ENCODE results near the gene CNDP1.

CNDP1 gene

DNA sequence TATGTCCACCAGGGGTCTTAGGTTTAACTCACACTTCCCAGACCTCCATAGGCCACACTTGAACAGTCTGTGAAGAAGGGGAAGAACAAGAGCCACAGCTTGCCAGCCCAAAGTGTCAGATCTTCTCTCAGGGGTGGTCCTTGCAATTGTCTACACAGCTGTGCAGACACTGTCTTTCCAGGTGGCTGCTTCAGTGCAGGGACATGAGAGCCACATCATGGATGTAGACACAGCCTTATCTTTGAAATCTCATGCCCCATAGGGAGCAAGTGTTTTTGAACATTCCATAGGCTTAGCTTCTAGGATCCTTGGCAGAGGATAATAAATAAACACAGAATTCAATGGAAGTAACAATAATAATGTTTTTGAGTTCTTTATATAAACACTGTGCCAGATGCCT, 70.1 kb downstream of the CNDP1 start:
- Histone ChIP-seq H3K4me3 (ENCODE audit: low read depth, low read length) (no peak overlapping the region), H3K27ac (no peak overlapping the region), H3K36me3 (replicated peaks) (no peaks in the 10 kb centered on the region), H3K27me3 (replicated peaks) (no peaks in the 10 kb centered on the region)
- DNase-seq: no peak
- no peak for TF ChIP-seq CTCF (IDR thresholded peaks at IDR 0.05; ENCODE audit: low read depth, low read length, missing control alignments)
- in situ Hi-C loops (cut with HindIII; ENCODE audit: low pct_ligation_motif_present, low sequenced_read_pairs): no loop called here

- no peaks in the 10 kb centered on the region for H3K36me3 ChIP-seq (replicated peaks)
- no peaks in the 10 kb centered on the region for H3K27me3 ChIP-seq (replicated peaks)
- no peak overlapping the region for H3K4me3 ChIP-seq (ENCODE audit: low read depth, low read length)
- no peak overlapping the region for H3K27ac ChIP-seq
- no peak for TF ChIP-seq CTCF (IDR thresholded peaks at IDR 0.05; ENCODE audit: low read depth, low read length, missing control alignments)
- DNase-seq: peak; percentile 22
- in situ Hi-C loops (cut with HindIII; ENCODE audit: low pct_ligation_motif_present, low sequenced_read_pairs): no loop called here
These were observed 70.5 kb downstream of the CNDP1 start for GRCh38 chr18:74604774-74605173.

DNA sequence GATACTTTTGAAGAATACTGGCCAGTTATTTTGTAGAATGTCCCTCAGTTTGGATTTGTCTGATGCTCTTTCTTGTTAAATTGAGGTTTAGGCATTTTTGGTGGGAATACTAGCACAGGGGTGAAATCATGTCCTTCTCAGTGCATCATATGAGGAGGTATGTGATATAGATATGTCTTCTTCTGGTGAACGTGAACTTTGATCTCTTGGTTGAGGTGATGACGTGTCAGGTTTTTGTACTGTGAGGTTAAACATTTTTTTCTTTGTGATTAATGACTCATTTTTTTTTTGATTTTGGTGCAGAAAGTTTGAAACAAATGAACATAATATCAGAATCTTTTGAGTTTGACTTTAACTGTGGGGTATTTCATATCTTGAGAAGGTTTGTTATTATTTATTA, 74.4 kb downstream of the CNDP1 start:
- in situ Hi-C loops (cut with HindIII; ENCODE audit: low pct_ligation_motif_present, low sequenced_read_pairs): no loop called here
- no peak overlapping the region for H3K27ac ChIP-seq

GRCh38 chr18:74609535-74609934, 75.2 kb downstream of the CNDP1 start:
- in situ Hi-C loops (cut with HindIII; ENCODE audit: low pct_ligation_motif_present, low sequenced_read_pairs): no loop called here
- DNase-seq: peak; percentile 65
- Histone ChIP-seq H3K27me3 (replicated peaks) (no peaks in the 10 kb centered on the region), H3K4me3 (ENCODE audit: low read depth, low read length) (no peak overlapping the region), H3K36me3 (replicated peaks) (no peaks in the 10 kb centered on the region), H3K27ac (no peak overlapping the region)
- no peak for TF ChIP-seq CTCF (IDR thresholded peaks at IDR 0.05; ENCODE audit: low read depth, low read length, missing control alignments)

More for the DNA sequence above, 74.4 kb downstream of the CNDP1 start:
- Histone ChIP-seq H3K4me3 (ENCODE audit: low read depth, low read length) (no peak overlapping the region), H3K27me3 (replicated peaks) (no peaks in the 10 kb centered on the region), H3K36me3 (replicated peaks) (no peaks in the 10 kb centered on the region)
- no peak for TF ChIP-seq CTCF (IDR thresholded peaks at IDR 0.05; ENCODE audit: low read depth, low read length, missing control alignments)
- DNase-seq: peak; percentile 19

- Histone ChIP-seq H3K27me3 (replicated peaks) (no peaks in the 10 kb centered on the region), H3K4me3 (ENCODE audit: low read depth, low read length) (no peak overlapping the region), H3K27ac (no peak overlapping the region), H3K36me3 (replicated peaks) (no peaks in the 10 kb centered on the region)
- no peak for TF ChIP-seq CTCF (IDR thresholded peaks at IDR 0.05; ENCODE audit: low read depth, low read length, missing control alignments)
- in situ Hi-C loops (cut with HindIII; ENCODE audit: low pct_ligation_motif_present, low sequenced_read_pairs): no loop called here
- no peak for DNase-seq
These were observed 75.8 kb downstream of the CNDP1 start for GRCh38 chr18:74610051-74610615.

DNA sequence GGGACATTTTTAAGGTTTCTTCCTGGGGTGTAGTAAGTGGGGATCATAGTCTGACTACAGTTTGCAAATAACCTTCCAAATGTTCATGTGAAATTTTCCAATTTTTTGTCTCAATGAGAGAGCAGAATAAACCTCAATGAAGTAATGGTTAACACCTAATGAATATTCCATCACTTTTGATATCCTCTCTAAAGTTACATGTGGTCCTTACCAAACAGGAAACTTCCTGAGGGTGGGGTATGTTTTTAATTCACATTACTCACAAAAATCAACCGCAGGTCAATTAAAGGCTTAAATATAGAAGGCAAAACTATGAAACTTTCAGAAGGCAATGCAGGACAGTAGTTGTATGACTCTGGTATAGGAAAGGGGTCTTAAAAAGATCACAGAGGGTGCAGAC, 76.6 kb downstream of the CNDP1 start:
- Histone ChIP-seq H3K4me3 (ENCODE audit: low read depth, low read length) (no peak overlapping the region), H3K36me3 (replicated peaks) (no peaks in the 10 kb centered on the region), H3K27me3 (replicated peaks) (no peaks in the 10 kb centered on the region), H3K27ac (no peak overlapping the region)
- in situ Hi-C loops (cut with HindIII; ENCODE audit: low pct_ligation_motif_present, low sequenced_read_pairs): no loop called here
- DNase-seq: no peak
- TF ChIP-seq CTCF (IDR thresholded peaks at IDR 0.05; ENCODE audit: low read depth, low read length, missing control alignments): no peak
